Activated CD4-positive, alpha-beta T cell treated with anti-CD3 and anti-CD28 coated beads for 36 hours (primary cell): ENCODE measurements around the gene CRLF3. TPM values are rescaled to one million over a fixed set of nuclear protein-coding genes. Genes with fewer than 3 reads are reported as not detected.
"Not testable (repeated sequence)": the region's sequence is repeated elsewhere in the genome, so short reads cannot be mapped to it uniquely, and the experiment has no call there.

ENCODE experiments used
- ATAC-seq: fragments of 200-7000 bp; cut with Tn5 transposase; one replicate; pipeline ENCODE4 v1.10.0; 2021; ENCODE audit warnings: mild to moderate bottlenecking, moderate library complexity
- CTCF ChIA-PET: fragments of 350-600 bp; sonication (Branson Sonifier 250); formaldehyde crosslinking; loops from one replicate; lab custom pipeline; 2021; ENCODE audit warnings: antibody characterized with exemption; lab: Charles Lee
- POLR2A ChIA-PET: fragments of 350-600 bp; sonication (Branson Sonifier 250); formaldehyde crosslinking; loops from one replicate; lab custom pipeline; 2021; ENCODE audit warnings: antibody characterized with exemption, inconsistent platforms; lab: Charles Lee
- DNase-seq: peaks from one replicate; pipeline ENCODE4 v3.0.0-alpha.2; 2020
- H3K27ac Mint-ChIP-seq: one replicate; pipeline ENCODE4 v1.8.0; 2021; ENCODE audit warnings: mixed read lengths
- H3K27me3 Mint-ChIP-seq: one replicate; pipeline ENCODE4 v1.8.0; 2021; ENCODE audit warnings: mixed read lengths
- H3K36me3 Mint-ChIP-seq: one replicate; pipeline ENCODE4 v1.8.0; 2021; ENCODE audit warnings: low read depth, mixed read lengths
- H3K4me1 Mint-ChIP-seq: one replicate; pipeline ENCODE4 v1.8.0; 2021; ENCODE audit warnings: mixed read lengths
- H3K4me3 Mint-ChIP-seq: one replicate; pipeline ENCODE4 v1.8.0; 2021; ENCODE audit warnings: mild to moderate bottlenecking, moderate library complexity, mixed read lengths
- H3K9me3 Mint-ChIP-seq: one replicate; pipeline ENCODE4 v1.8.0; 2021; ENCODE audit warnings: low read depth, mixed read lengths
- intact Hi-C, 2 experiments: fragments of 100-400 bp; cut with DNase I in 1 of 2; cut with micrococcal nuclease in 1 of 2; formaldehyde crosslinking; loops; one replicate each; pipeline versions ENCODE4 v1.14.2 to v1.15.1; 2022 to 2024; cut with DNase I, micrococcal nuclease
- total RNA-seq, 2 experiments: library from RNA; stranded (reverse); gene quantifications; one replicate each; pipeline ENCODE4 v1.2.3, GENCODE V29; 2021

CRLF3 gene
- total RNA-seq, 2 experiments from 2014 or later, result 39.2 to 44.1 TPM

GRCh38 chr17:30747621-30748020 lies 76.9 kb downstream of the CRLF3 start:
- intact Hi-C loops, H3K27ac Mint-ChIP-seq, H3K4me1 Mint-ChIP-seq, H3K27me3 Mint-ChIP-seq, H3K9me3 Mint-ChIP-seq, CTCF ChIA-PET, POLR2A ChIA-PET, H3K4me3 Mint-ChIP-seq, DNase-seq, ATAC-seq: not testable (repeated sequence)
- H3K36me3 Mint-ChIP-seq, result peaks cover 31% of the 10 kb centered on the region

GRCh38 chr17:30742669-30743068 lies 81.8 kb downstream of the CRLF3 start:
- CTCF ChIA-PET, result interaction anchor here (1.4 kb wide), 1 partner anchor 84 kb away, joined by 4 read pairs; no protein-coding TSS in a partner anchor
- H3K4me1 Mint-ChIP-seq, H3K27me3 Mint-ChIP-seq, H3K4me3 Mint-ChIP-seq, H3K27ac Mint-ChIP-seq, ATAC-seq, H3K9me3 Mint-ChIP-seq, POLR2A ChIA-PET, intact Hi-C loops, DNase-seq: not testable (repeated sequence)
- H3K36me3 Mint-ChIP-seq, result peaks cover 31% of the 10 kb centered on the region

GRCh38 chr17:30736371-30736770 lies 88.1 kb downstream of the CRLF3 start:
- CTCF ChIA-PET, result interaction anchor here (0.6 kb wide), 1 partner anchor 1272 kb away, joined by 3 read pairs; no protein-coding TSS in a partner anchor
- H3K9me3 Mint-ChIP-seq, H3K27ac Mint-ChIP-seq, DNase-seq, POLR2A ChIA-PET, H3K27me3 Mint-ChIP-seq, ATAC-seq, intact Hi-C loops, H3K4me3 Mint-ChIP-seq: not testable (repeated sequence)
- peaks cover 40% of the 10 kb centered on the region for H3K36me3 Mint-ChIP-seq
- H3K4me1 Mint-ChIP-seq, result peaks cover 25% of the 10 kb centered on the region

- CTCF ChIA-PET, result interaction anchor here (0.6 kb wide), 1 partner anchor 142 kb away, joined by 3 read pairs; no protein-coding TSS in a partner anchor
- Mint-ChIP-seq H3K4me1 (peaks cover 21% of the 10 kb centered on the region), H3K27ac (peak overlapping the region; percentile 60), H3K36me3 (peaks cover 36% of the 10 kb centered on the region)
- DNase-seq, H3K27me3 Mint-ChIP-seq, H3K4me3 Mint-ChIP-seq, H3K9me3 Mint-ChIP-seq, ATAC-seq, intact Hi-C loops, POLR2A ChIA-PET: not testable (repeated sequence)
These were observed 88.8 kb downstream of the CRLF3 start for GRCh38 chr17:30735644-30736043.

- intact Hi-C loops, POLR2A ChIA-PET, H3K27ac Mint-ChIP-seq, DNase-seq, H3K27me3 Mint-ChIP-seq, ATAC-seq, H3K4me3 Mint-ChIP-seq, H3K9me3 Mint-ChIP-seq: not testable (repeated sequence)
- CTCF ChIA-PET, result interaction anchor here (1.0 kb wide), 1 partner anchor 16 kb away, joined by 3 read pairs; no protein-coding TSS in a partner anchor
- Mint-ChIP-seq H3K36me3 (peaks cover 34% of the 10 kb centered on the region), H3K4me1 (peaks cover 23% of the 10 kb centered on the region)
These were observed 89.3 kb downstream of the CRLF3 start for GRCh38 chr17:30735206-30735605.

- Mint-ChIP-seq H3K36me3 (peaks cover 30% of the 10 kb centered on the region), H3K4me3 (peak overlapping the region; percentile 33), H3K4me1 (peaks cover 23% of the 10 kb centered on the region)
- not testable (repeated sequence) for ATAC-seq, H3K27me3 Mint-ChIP-seq, H3K9me3 Mint-ChIP-seq, DNase-seq, H3K27ac Mint-ChIP-seq
- POLR2A ChIA-PET, result interaction anchor here (0.6 kb wide), 1 partner anchor 241 kb away, joined by 6 read pairs; no protein-coding TSS in a partner anchor
- intact Hi-C loops, result loop anchor here (5.0 kb wide), 2 partner anchors 93 to 617 kb away; partner anchors contain the start of gene NSRP1 (in 1 of the 2)
- CTCF ChIA-PET, result interaction anchor here (1.0 kb wide), 1 partner anchor 15 kb away, joined by 3 read pairs; no protein-coding TSS in a partner anchor
These were observed 90.3 kb downstream of the CRLF3 start for GRCh38 chr17:30734153-30734552.

Other genes with a start within 250 kb of the CRLF3 start
- gene ATAD5, start 7.3 kb upstream of the CRLF3 start, total RNA-seq, result 10 to 100 TPM; 33.1 to 40.8 TPM
- 10 to 100 TPM; 13.4 to 15.3 TPM for gene TEFM, start 81.5 kb upstream of the CRLF3 start, total RNA-seq
- 1 to 10 TPM in 1 of 2 experiments, under 1 TPM in 1; 0.72 to 1.2 TPM for gene ADAP2, start 97.3 kb upstream of the CRLF3 start, total RNA-seq
- gene RNF135, start 146.3 kb upstream of the CRLF3 start, total RNA-seq, result 1 to 10 TPM; 5.8 to 6.0 TPM